HL-60 (cell line): ENCODE data around the gene PARVA.

Source experiments
- GABPA ChIP-seq: IDR thresholded peaks from 2 replicates; pipeline ENCODE4 v1.6.1; 2012; ENCODE audit warnings: low read depth
- REST ChIP-seq: IDR thresholded peaks from 2 replicates; pipeline ENCODE4 v1.6.1; 2012; ENCODE audit warnings: low read depth; ENCODE audit not compliant: insufficient replicate concordance
- TF ChIP-seq, protein P1 (sequence below): IDR thresholded peaks from one replicate; pipeline ENCODE4 v1.5.1; 2011; ENCODE audit warnings: low read length, control low read depth, inconsistent platforms; ENCODE audit not compliant: insufficient read depth

GRCh38 chr11:12434325-12434654 is 56.9 kb downstream of the PARVA start:
- TF ChIP-seq, protein P1, sequence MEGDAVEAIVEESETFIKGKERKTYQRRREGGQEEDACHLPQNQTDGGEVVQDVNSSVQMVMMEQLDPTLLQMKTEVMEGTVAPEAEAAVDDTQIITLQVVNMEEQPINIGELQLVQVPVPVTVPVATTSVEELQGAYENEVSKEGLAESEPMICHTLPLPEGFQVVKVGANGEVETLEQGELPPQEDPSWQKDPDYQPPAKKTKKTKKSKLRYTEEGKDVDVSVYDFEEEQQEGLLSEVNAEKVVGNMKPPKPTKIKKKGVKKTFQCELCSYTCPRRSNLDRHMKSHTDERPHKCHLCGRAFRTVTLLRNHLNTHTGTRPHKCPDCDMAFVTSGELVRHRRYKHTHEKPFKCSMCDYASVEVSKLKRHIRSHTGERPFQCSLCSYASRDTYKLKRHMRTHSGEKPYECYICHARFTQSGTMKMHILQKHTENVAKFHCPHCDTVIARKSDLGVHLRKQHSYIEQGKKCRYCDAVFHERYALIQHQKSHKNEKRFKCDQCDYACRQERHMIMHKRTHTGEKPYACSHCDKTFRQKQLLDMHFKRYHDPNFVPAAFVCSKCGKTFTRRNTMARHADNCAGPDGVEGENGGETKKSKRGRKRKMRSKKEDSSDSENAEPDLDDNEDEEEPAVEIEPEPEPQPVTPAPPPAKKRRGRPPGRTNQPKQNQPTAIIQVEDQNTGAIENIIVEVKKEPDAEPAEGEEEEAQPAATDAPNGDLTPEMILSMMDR: no peak
- TF ChIP-seq GABPA (no peak), REST (no peak)
